ENCODE data around the gene SYCP1. TPM values are rescaled to one million over a fixed set of nuclear protein-coding genes. Genes with fewer than 3 reads are reported as not detected.
"Not testable (repeated sequence)": the region's sequence is repeated elsewhere in the genome, so short reads cannot be mapped to it uniquely, and the experiment has no call there.

The SYCP1 gene
- total and polyA plus RNA-seq, 2 of the 8 experiments (the other 6 are each of a cell fraction or from before 2014, with no cell fraction given), result 0.11 to 0.26 TPM

DNA sequence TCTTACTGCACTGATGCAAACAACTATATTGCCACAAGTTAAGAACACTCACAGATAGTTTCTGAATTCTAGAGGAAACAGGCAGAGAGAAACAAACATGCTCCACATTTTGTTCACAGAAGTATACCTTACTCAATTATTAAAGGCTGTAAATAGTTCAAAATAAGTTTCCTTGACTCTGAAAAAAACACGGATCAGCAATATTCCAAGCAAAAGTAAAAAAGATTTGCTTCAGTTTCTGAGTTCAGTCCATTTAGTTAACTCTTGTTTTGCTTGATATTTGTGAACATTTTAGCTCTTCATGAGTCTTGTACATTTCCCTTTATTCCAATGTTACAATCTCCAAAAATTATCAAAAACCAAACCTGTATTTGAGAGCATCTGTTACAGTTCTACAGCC is 24.6 kb upstream of the SYCP1 start:
- H3K4me2 ChIP-seq (ENCODE audit: insufficient read depth in 1 of 2, low read depth in 2 of 2, low read length in 2 of 2); H3K14ac ChIP-seq (ENCODE audit: insufficient read length); H2BK20ac ChIP-seq (ENCODE audit: low read length); H4K5ac ChIP-seq (ENCODE audit: insufficient read length, low read depth, low read length); H2BK5ac ChIP-seq (ENCODE audit: low read depth, low read length); H3K23ac ChIP-seq (ENCODE audit: insufficient read length); H3K4ac ChIP-seq (replicated peaks; ENCODE audit: insufficient read length, low read depth, low read length); H3K18ac ChIP-seq (ENCODE audit: extremely low read depth, low read length); H2AFZ ChIP-seq (ENCODE audit: low read length); H2BK12ac ChIP-seq (ENCODE audit: low read depth, low read length); H2BK120ac ChIP-seq (replicated peaks; ENCODE audit: low read depth, low read length); H3K79me1 ChIP-seq (ENCODE audit: low read depth, low read length); H3K9ac ChIP-seq (replicated peaks in 1 of 4; ENCODE audit: extremely low read depth in 1 of 4, low read depth in 3 of 4, low read length in 3 of 4); H4K8ac ChIP-seq (ENCODE audit: extremely low read depth, insufficient read depth, low read length); H3K36me3 ChIP-seq (ENCODE audit: control insufficient read depth in 2 of 4, insufficient read depth in 4 of 4, low read length in 3 of 4); H3K23me2 ChIP-seq (ENCODE audit: low read depth, low read length); H3K79me2 ChIP-seq (ENCODE audit: control insufficient read depth in 1 of 2, insufficient read depth in 2 of 2, low read length in 2 of 2); H3K4me1 ChIP-seq (replicated peaks in 1 of 4; ENCODE audit: control insufficient read depth in 3 of 4, insufficient read depth in 4 of 4, low read length in 3 of 4); DNase-seq (ENCODE audit: low read depth in 1 of 2, low spot score in 2 of 2); H4K91ac ChIP-seq (replicated peaks; ENCODE audit: insufficient read length, low read length); FAIRE-seq; H3K9me3 ChIP-seq (ENCODE audit: insufficient read depth in 2 of 2, low read depth in 1 of 2, low read length in 1 of 2); H2AK5ac ChIP-seq (ENCODE audit: low read depth, low read length); H3K4me3 ChIP-seq (ENCODE audit: extremely low read depth in 1 of 4, insufficient read depth in 2 of 4, low read depth in 3 of 4, low read length in 4 of 4); CTCF ChIA-PET (ENCODE audit: partially characterized antibody); H3K27me3 ChIP-seq (replicated peaks in 1 of 4; ENCODE audit: control insufficient read depth in 3 of 4, extremely low read depth in 1 of 4, insufficient read depth in 3 of 4, low read length in 3 of 4); H3K27ac ChIP-seq (ENCODE audit: low read depth, low read length); H2BK15ac ChIP-seq (ENCODE audit: low read length); H4K20me1 ChIP-seq (replicated peaks in 1 of 2; ENCODE audit: control insufficient read depth in 1 of 2, insufficient read depth in 2 of 2, low read length in 2 of 2); POLR2A ChIA-PET (ENCODE audit: partially characterized antibody); H3K56ac ChIP-seq (replicated peaks; ENCODE audit: insufficient read length, low read depth, low read length): not testable (repeated sequence)
- 89% methylated on average over 1 of the region's 1 CpG; no CpG with 5 or more reads in 1 of the 2 experiments for WGBS, 2 experiments (ENCODE audit: extremely low coverage in 1 of 2, insufficient coverage in 1 of 2, insufficient read length in 1 of 2, insufficient replicate concordance in 2 of 2, low coverage in 1 of 2, low lambda C conversion rate in 2 of 2, missing lambda C conversion rate in 1 of 2)
